Hematopoietic multipotent progenitor cell treated with erythropoietin and hydrocortisone succinate and interleukin-3 and kit ligand, for 4 days (in vitro differentiated cells): ENCODE data around the gene MTSS2.

Experiments used
- DNase-seq: peaks from one replicate; pipeline ENCODE4 v3.0.0-alpha.2; 2015

The MTSS2 gene

DNA sequence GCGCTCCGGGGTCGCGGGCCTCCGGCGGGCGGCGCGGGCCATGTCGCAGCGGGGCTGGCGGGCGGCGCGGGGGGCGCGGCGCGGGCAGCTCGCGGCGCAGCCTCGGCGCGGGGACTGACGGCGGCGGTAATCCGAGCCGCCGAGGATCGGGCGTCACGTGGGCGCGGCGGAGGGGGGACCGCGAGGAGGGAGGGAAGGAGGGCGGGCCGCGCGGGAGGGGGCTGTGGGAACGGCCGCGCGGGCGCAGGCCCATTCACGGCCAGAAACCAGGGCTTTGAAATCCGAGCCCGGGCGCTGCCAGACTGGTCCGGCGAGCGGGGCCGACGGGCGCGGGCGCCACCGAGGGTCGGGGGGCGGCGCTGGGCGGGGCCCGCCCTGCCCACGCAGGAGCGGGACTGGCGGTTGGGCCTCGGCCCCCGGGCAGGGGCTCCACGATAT lies at the start of gene MTSS2:
MTSS2 (minus strand) TSS at position 116 of the 438 bp plus-strand sequence. CDS start 262 bp downstream, outside the sequence.
- DNase-seq: peak; percentile 86

DNA sequence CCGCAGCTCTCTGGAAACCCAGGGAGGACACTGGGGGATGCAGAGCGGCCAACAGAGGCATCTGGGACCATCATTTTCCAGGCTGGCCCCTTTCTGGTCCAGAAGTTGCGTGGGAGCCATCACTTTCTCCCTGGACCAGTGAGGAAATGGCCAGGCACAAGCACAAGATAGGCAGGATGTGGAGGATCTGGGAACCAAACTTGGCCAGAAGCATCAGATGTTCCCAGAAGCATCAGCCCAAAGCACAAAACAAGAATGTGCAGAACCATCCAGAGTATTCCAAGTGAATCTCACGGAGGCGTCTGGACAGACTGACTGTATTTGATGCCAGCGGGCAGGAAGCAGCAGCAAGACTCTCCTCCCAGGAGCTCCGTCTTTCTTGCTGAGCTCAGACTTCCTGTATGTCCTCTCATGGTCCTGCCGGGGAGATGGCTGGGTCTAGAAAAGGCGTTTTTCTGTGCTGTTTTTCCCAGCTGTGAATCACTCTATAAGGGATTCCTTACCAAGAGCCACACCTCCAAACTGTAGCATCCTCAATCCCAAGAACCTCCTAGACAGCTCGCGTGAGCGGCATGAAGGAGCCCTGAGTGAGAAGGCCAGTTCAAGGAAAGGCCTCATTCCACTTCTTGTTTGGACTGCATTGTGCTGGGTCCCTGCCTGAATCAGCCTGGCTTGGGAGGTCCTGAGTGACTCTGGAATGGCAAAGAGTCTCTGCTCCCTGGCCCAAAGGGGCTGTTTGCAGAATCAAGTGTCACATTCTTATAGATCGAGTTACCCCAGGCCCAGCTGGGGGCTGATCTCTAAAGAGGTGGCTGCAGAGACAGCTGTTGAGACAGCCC lies 49.5 kb upstream of the MTSS2 start:
- no peak for DNase-seq

- DNase-seq: no peak
Measured at GRCh38 chr16:70734522-70735095, 48.8 kb upstream of the MTSS2 start.

GRCh38 chr16:70730944-70731343 lies 45.1 kb upstream of the MTSS2 start:
- DNase-seq: no peak

DNA sequence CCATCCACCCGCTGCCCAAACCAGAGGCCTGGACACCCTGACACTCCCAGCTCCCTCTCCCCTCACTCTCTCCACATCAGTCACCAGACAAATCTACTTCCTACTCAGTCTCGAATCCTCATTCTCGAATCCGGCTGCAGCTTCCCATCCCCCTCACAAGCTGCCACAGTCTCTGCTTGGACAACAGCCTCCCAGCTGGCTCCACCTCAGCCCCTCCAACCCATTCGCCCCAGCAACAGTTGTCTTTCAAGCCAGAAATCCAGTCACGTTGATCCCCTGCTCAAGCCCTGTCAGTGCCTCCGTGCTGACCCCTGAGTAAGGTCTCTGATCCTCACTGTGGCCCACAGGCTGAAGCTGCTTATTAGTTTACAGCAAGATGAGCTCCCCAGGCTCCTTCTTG lies 44.2 kb upstream of the MTSS2 start:
- DNase-seq: no peak

DNA sequence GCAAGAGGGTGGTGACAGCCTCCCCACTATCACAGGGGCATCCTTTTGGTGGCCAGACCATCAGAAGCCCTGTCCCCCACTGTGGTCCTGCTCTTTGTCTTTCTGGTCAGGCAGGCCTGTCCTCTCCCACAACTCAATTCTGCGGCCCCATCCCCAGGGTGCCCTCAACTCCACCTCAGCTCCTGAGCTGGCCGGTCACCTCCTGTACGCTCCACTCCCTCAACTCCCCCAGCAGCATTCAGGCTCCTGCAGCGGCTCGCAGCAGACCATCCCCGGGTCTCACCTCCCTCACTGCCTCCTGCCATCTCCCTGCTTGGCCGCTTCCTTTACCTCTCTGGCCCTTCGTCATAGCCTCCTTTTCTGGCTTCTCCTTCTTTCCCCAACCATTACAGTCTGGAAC lies 43.4 kb upstream of the MTSS2 start:
- DNase-seq: no peak

GRCh38 chr16:70728150-70728549 lies 42.3 kb upstream of the MTSS2 start:
- DNase-seq: peak; percentile 49

GRCh38 chr16:70726892-70727361 lies 41.1 kb upstream of the MTSS2 start:
- DNase-seq: no peak

- DNase-seq: peak; percentile 71
Measured at GRCh38 chr16:70725912-70726828, 40.3 kb upstream of the MTSS2 start.

- DNase-seq: no peak
Measured at GRCh38 chr16:70725024-70725911, 39.4 kb upstream of the MTSS2 start.

GRCh38 chr16:70724146-70725023 lies 38.5 kb upstream of the MTSS2 start:
- no peak for DNase-seq

DNA sequence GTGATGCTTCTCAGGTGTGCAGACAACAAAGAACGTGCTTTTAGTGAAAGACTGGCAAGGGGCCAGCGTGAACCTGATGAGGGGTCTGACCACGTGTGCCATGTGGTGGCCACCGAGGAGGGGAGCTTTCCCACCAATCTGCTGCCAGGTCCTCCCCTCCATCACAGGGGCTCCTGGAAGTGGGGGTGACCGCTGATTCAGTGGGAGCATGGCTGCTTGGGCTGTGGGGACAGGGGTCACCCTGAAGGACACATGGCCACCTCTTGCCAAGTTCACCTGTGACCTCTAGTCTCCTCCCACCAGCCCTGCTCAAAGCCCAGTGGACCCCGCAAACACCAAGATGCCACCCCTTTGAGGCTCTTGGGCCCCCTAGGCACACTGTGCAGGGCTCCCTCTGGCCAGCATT lies 37.9 kb upstream of the MTSS2 start:
- no peak for DNase-seq

DNA sequence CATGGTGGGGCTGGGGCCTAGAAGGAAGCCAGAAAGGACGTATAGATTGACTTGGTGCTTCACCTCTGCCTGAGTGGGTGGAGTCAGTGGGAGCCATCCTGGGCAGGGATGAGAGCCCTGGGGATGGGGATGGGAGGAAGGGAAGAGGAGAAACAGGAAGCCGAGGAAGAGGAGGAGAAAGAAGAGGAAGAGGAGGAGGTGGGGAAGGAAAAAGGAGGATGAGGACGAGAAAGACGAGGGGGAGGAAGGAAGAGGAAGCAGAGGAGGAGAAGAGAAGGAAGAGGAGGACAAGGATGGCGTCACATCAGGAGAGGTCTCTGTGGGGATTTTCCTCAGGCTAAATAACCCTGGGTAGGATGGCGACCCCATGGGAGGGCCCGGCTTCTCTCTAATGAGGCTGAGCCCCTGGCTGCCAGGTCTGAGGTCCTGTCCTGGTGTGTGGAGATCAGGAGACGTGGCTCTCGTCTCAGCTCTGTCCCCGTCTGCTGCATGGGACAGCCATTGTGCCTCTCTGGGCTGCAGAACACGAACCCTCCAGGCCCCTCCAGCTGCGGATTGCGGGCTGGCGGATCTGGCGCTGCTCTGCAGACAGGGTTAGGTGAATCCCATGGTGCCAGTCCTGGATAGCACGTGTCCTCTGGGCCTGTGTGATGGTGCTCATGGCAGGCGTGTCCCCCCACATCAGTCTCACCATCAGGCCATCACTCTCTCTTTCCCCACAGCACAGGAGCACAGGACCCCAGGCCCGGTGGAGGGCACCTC lies 35.5 kb upstream of the MTSS2 start:
- DNase-seq: no peak

DNA sequence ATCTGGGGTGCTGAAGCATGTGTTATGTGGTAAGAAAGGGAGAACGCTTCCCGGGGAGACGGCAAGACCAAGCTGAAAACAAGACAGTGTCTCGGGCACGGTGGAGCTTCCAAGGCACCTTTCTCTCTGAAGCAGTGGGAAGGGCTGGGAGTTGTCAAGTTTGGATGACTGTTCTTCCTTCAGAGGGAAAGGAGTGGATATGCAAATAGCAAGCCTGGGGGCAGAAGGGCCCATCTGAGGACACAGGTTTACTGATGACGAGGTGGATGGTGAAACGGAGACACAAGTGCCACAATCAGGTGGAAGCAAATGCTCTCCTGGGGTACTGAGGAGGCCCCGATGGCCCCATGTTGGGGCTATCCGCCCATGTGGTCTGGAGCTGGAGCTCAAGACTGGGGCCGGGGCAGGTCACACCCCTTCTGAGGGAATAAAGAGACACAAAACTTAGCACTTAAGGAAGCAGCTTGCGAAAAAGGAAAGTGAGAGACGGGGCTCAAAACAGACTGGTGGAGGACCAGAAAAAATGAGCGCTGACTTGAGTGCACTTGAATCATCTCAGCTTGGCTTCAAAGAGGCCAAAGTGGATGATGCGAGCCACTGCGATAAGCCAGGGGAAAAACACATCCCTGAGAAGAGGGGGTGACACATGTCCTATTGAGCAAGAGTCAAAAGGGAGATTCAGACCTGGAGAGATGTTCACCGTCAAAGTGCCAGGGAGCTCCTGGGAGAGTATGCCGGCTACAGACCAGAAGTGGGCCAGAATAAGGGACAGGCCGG lies 34.8 kb upstream of the MTSS2 start:
- no peak for DNase-seq

DNA sequence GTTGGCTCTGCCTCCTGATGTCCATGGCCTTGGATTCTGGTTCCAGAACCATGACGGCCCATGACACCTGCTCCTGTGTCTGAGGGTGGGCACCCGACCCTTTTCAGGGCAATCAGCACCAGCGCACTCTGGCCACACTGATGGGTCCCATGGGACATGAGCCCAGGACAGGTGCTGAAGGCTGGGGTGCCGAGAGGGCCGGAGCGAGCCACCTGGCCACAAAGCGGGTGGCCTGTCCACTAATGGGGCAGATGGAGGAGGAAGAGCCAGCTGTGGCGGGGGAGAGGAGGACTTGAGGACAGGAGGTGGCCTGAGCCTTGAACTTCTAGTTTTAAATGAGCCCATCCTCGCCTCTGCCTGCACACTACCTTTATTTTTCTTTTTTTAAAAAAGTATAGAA lies 31.2 kb upstream of the MTSS2 start:
- DNase-seq: no peak

GRCh38 chr16:70715860-70716357 lies 30.1 kb upstream of the MTSS2 start:
- no peak for DNase-seq

- peak; percentile 33 for DNase-seq
Measured at GRCh38 chr16:70715055-70715858, 29.4 kb upstream of the MTSS2 start.

- peak; percentile 28 for DNase-seq
Measured at GRCh38 chr16:70714581-70715054, 28.8 kb upstream of the MTSS2 start.
